Activated CD4-positive, alpha-beta T cell treated with anti-CD3 and anti-CD28 coated beads, Interleukin-2, amount 50 U/mL, for 48 hours (primary cell): Measurements from ENCODE around the gene VWA3A.
A peak's percentile ranks its signal among the peaks of the same experiment; 100 is the strongest.

ENCODE experiments used
- DNase-seq, 2 experiments: peaks; one replicate each; pipeline ENCODE4 v3.0.0-alpha.2; 2020

Gene VWA3A

GRCh38 chr16:22206013-22206841 lies 113.9 kb downstream of the VWA3A start, which contains the start of gene EEF2K:
TSS of gene EEF2K (plus strand) at chr16:22206278. CDS start at chr16:22225730, 19,452 bp downstream.
- DNase-seq, result peak; percentile 86 to 89
